Measurements from ENCODE around the gene SF3A1. TPM values are rescaled to one million over a fixed set of nuclear protein-coding genes. Genes with fewer than 3 reads are reported as not detected.
A peak's percentile ranks its signal among the peaks of the same experiment; 100 is the strongest.

Gene SF3A1
- total RNA-seq, 1 donor from 2014 or later: 139 TPM

DNA sequence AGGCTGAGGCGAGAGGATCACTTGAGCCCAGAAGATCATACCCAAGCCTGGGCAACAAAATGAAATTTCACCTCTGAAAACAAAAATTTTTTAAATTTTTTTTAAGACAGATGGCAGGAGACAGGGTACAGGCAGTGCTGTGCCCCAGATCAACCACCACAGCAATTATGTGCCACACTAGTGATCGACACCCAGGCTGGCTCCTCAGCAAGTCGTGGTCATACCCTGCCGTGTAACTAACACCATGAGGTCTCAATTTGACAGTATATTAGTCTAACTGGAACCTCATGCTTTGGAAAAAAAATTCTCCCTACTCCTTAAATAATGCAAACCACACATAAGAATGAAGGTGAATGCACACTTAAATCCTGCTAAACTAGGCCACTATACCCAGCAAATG is 8.3 kb downstream of the SF3A1 start:
- no peaks in the 10 kb centered on the region for H3K27me3 ChIP-seq (ENCODE audit: insufficient read depth, low read length)
- H3K9ac ChIP-seq (ENCODE audit: low read length): no peak overlapping the region
- Mint-ChIP-seq H3K4me1 (ENCODE audit: low read depth, unreplicated experiment) (peaks cover 5% of the 10 kb centered on the region), H3K36me3 (ENCODE audit: low read depth, unreplicated experiment) (peaks cover 29% of the 10 kb centered on the region), H3K9me3 (ENCODE audit: unreplicated experiment) (no peaks in the 10 kb centered on the region), H3K27me3 (ENCODE audit: low read depth, unreplicated experiment) (no peaks in the 10 kb centered on the region), H3K27ac (ENCODE audit: unreplicated experiment) (no peak overlapping the region), H3K4me3 (ENCODE audit: unreplicated experiment) (no peak overlapping the region)
- H3K9me3 ChIP-seq (ENCODE audit: insufficient read depth, low read depth, low read length): no peaks in the 10 kb centered on the region
- H3K4me2 ChIP-seq (ENCODE audit: low read length): no peak overlapping the region
- TF ChIP-seq EZH2 (IDR thresholded peaks at IDR 0.05; ENCODE audit: insufficient read depth, low read length): no peak
- TF ChIP-seq, protein P1, sequence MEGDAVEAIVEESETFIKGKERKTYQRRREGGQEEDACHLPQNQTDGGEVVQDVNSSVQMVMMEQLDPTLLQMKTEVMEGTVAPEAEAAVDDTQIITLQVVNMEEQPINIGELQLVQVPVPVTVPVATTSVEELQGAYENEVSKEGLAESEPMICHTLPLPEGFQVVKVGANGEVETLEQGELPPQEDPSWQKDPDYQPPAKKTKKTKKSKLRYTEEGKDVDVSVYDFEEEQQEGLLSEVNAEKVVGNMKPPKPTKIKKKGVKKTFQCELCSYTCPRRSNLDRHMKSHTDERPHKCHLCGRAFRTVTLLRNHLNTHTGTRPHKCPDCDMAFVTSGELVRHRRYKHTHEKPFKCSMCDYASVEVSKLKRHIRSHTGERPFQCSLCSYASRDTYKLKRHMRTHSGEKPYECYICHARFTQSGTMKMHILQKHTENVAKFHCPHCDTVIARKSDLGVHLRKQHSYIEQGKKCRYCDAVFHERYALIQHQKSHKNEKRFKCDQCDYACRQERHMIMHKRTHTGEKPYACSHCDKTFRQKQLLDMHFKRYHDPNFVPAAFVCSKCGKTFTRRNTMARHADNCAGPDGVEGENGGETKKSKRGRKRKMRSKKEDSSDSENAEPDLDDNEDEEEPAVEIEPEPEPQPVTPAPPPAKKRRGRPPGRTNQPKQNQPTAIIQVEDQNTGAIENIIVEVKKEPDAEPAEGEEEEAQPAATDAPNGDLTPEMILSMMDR (IDR thresholded peaks at IDR 0.05; ENCODE audit: insufficient read depth, low read depth, low read length): no peak
- no peak overlapping the region for H3K27ac ChIP-seq (ENCODE audit: low read depth, low read length)
- H3K79me2 ChIP-seq (ENCODE audit: insufficient read depth, low read length): peaks cover 71% of the 10 kb centered on the region
- no peak for DNase-seq (ENCODE audit: low read depth)
- H3K4me3 ChIP-seq (ENCODE audit: insufficient read depth, low read depth, low read length): no peak overlapping the region
- FAIRE-seq: no peak
- H2AFZ ChIP-seq (ENCODE audit: low read depth, low read length): no peak overlapping the region
- H3K36me3 ChIP-seq (ENCODE audit: insufficient read depth, low read length): peaks cover 64% of the 10 kb centered on the region
- H3K4me1 ChIP-seq (ENCODE audit: insufficient read depth, low read length): no peaks in the 10 kb centered on the region
- peaks cover 89% of the 10 kb centered on the region for H4K20me1 ChIP-seq (ENCODE audit: insufficient read depth, low read length)

DNA sequence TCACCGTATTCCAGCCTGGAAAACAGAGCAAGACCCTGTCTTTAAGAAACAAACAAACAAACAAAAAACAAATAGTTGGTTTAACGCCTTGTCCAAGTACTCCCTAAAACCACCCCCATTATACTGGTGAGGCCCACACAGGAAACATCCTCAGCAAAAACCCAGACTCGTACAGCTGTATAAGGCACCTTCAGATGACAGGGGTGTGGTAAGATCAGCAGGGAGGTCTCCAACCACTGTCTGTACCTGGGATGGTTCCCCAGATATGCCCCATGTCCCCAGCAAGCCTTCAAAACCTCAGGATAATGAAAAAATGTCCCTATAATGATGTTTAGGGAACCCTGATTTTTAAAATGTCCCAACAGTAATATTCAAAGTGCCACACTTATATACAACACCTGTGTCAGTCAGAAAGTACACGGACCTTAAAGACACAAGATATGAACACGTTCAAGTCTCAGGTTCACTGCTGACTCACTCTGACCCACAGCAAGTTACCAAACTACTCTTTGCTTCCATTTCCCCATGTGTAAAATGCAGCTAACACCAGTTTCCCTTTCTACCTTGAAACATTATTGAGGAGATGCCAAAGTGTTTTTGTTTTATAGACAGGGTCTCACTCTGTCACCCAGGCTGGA is 9.3 kb downstream of the SF3A1 start:
- Mint-ChIP-seq H3K4me1 (ENCODE audit: low read depth, unreplicated experiment) (no peaks in the 10 kb centered on the region), H3K27ac (ENCODE audit: unreplicated experiment) (no peak overlapping the region), H3K36me3 (ENCODE audit: low read depth, unreplicated experiment) (peaks cover 29% of the 10 kb centered on the region), H3K4me3 (ENCODE audit: unreplicated experiment) (no peak overlapping the region), H3K27me3 (ENCODE audit: low read depth, unreplicated experiment) (no peaks in the 10 kb centered on the region), H3K9me3 (ENCODE audit: unreplicated experiment) (no peaks in the 10 kb centered on the region)
- no peak overlapping the region for H3K9ac ChIP-seq (ENCODE audit: low read length)
- H3K27me3 ChIP-seq (ENCODE audit: insufficient read depth, low read length): no peaks in the 10 kb centered on the region
- H2AFZ ChIP-seq (ENCODE audit: low read depth, low read length): no peak overlapping the region
- no peak overlapping the region for H3K4me2 ChIP-seq (ENCODE audit: low read length)
- no peak for TF ChIP-seq EZH2 (IDR thresholded peaks at IDR 0.05; ENCODE audit: insufficient read depth, low read length)
- TF ChIP-seq, protein P1 (IDR thresholded peaks at IDR 0.05; ENCODE audit: insufficient read depth, low read depth, low read length): no peak
- no peaks in the 10 kb centered on the region for H3K9me3 ChIP-seq (ENCODE audit: insufficient read depth, low read depth, low read length)
- no peak overlapping the region for H3K27ac ChIP-seq (ENCODE audit: low read depth, low read length)
- no peaks in the 10 kb centered on the region for H3K4me1 ChIP-seq (ENCODE audit: insufficient read depth, low read length)
- peaks cover 63% of the 10 kb centered on the region for H3K79me2 ChIP-seq (ENCODE audit: insufficient read depth, low read length)
- DNase-seq (ENCODE audit: low read depth): no peak
- H3K36me3 ChIP-seq (ENCODE audit: insufficient read depth, low read length): peaks cover 67% of the 10 kb centered on the region
- no peak for FAIRE-seq
- no peak overlapping the region for H3K4me3 ChIP-seq (ENCODE audit: insufficient read depth, low read depth, low read length)
- peaks cover 92% of the 10 kb centered on the region for H4K20me1 ChIP-seq (ENCODE audit: insufficient read depth, low read length)

- Histone ChIP-seq H3K79me2 (ENCODE audit: insufficient read depth, low read length) (peaks cover 37% of the 10 kb centered on the region), H2AFZ (ENCODE audit: low read depth, low read length) (no peak overlapping the region), H3K4me2 (ENCODE audit: low read length) (no peak overlapping the region), H3K27me3 (ENCODE audit: insufficient read depth, low read length) (no peaks in the 10 kb centered on the region), H3K4me1 (ENCODE audit: insufficient read depth, low read length) (no peaks in the 10 kb centered on the region), H3K36me3 (ENCODE audit: insufficient read depth, low read length) (peaks cover 67% of the 10 kb centered on the region), H3K27ac (ENCODE audit: low read depth, low read length) (no peak overlapping the region), H3K9me3 (ENCODE audit: insufficient read depth, low read depth, low read length) (no peaks in the 10 kb centered on the region), H3K9ac (ENCODE audit: low read length) (no peak overlapping the region), H3K4me3 (ENCODE audit: insufficient read depth, low read depth, low read length) (no peak overlapping the region), H4K20me1 (ENCODE audit: insufficient read depth, low read length) (peaks cover 78% of the 10 kb centered on the region)
- FAIRE-seq (peak; percentile 39), DNase-seq (ENCODE audit: low read depth) (no peak)
- Mint-ChIP-seq H3K4me3 (ENCODE audit: unreplicated experiment) (no peak overlapping the region), H3K27me3 (ENCODE audit: low read depth, unreplicated experiment) (no peaks in the 10 kb centered on the region), H3K4me1 (ENCODE audit: low read depth, unreplicated experiment) (no peaks in the 10 kb centered on the region), H3K36me3 (ENCODE audit: low read depth, unreplicated experiment) (peaks cover 38% of the 10 kb centered on the region), H3K27ac (ENCODE audit: unreplicated experiment) (no peak overlapping the region), H3K9me3 (ENCODE audit: unreplicated experiment) (no peaks in the 10 kb centered on the region)
- TF ChIP-seq, protein P1 (IDR thresholded peaks at IDR 0.05; ENCODE audit: insufficient read depth, low read depth, low read length): no peak
- TF ChIP-seq EZH2 (IDR thresholded peaks at IDR 0.05; ENCODE audit: insufficient read depth, low read length): no peak
Observed at GRCh38 chr22:30344447-30345200, 12.1 kb downstream of the SF3A1 start.

All from astrocyte (in vitro differentiated cells and primary cell).